Calu3 (cell line): ENCODE measurements around the gene EXOC6B. TPM values are rescaled to one million over a fixed set of nuclear protein-coding genes. Genes with fewer than 3 reads are reported as not detected.
"Not testable (repeated sequence)": the region's sequence is repeated elsewhere in the genome, so short reads cannot be mapped to it uniquely, and the experiment has no call there.

Source experiments
- BruUV-seq: library from RNA; stranded (reverse); fragments of 400-500 nt; replicated peaks from 2 replicates; lab custom pipeline; 2021; lab: Mats Ljungman, UMichigan
- CTCF ChIA-PET: fragments of 300-600 bp; sonication (Branson Sonifier 250); formaldehyde crosslinking; loops from one replicate; lab custom pipeline; 2022; ENCODE audit warnings: antibody characterized with exemption; lab: Charles Lee
- DNase-seq: peaks from one replicate; pipeline ENCODE4 v3.0.0; 2022
- H3K27ac Mint-ChIP-seq: one replicate; pipeline ENCODE4 v1.8.0; 2022; ENCODE audit warnings: mixed read lengths; ENCODE audit not compliant: unreplicated experiment
- H3K27me3 Mint-ChIP-seq: one replicate; pipeline ENCODE4 v1.8.0; 2022; ENCODE audit warnings: mixed read lengths; ENCODE audit not compliant: unreplicated experiment
- H3K36me3 Mint-ChIP-seq: one replicate; pipeline ENCODE4 v1.8.0; 2022; ENCODE audit warnings: mild to moderate bottlenecking, moderate library complexity, mixed read lengths; ENCODE audit not compliant: insufficient read depth, unreplicated experiment
- H3K4me1 Mint-ChIP-seq: one replicate; pipeline ENCODE4 v1.8.0; 2022; ENCODE audit warnings: mild to moderate bottlenecking, low read depth, mixed read lengths; ENCODE audit not compliant: unreplicated experiment
- H3K4me3 Mint-ChIP-seq: one replicate; pipeline ENCODE4 v1.8.0; 2022; ENCODE audit warnings: mild to moderate bottlenecking, low read depth, moderate library complexity, mixed read lengths; ENCODE audit not compliant: unreplicated experiment
- H3K9me3 Mint-ChIP-seq: one replicate; pipeline ENCODE4 v1.8.0; 2022; ENCODE audit warnings: low read depth, mixed read lengths; ENCODE audit not compliant: unreplicated experiment
- intact Hi-C: fragments of 100-400 bp; cut with micrococcal nuclease; formaldehyde crosslinking; loops from one replicate; pipeline ENCODE4 v1.10.0; 2022; ENCODE audit not compliant: unreplicated experiment
- total RNA-seq: library from RNA; stranded (reverse); gene quantifications from 2 replicates; pipeline ENCODE4 v1.2.3, GENCODE V29; 2022
- TF ChIP-seq, protein P1 (sequence below): fragments of 200-600 bp; IDR thresholded peaks from one replicate; pipeline ENCODE4 v1.8.0; 2022; ENCODE audit warnings: antibody characterized with exemption; ENCODE audit not compliant: unreplicated experiment

The EXOC6B gene
- total RNA-seq, 1 experiment from 2014 or later, result 26.6 TPM

DNA sequence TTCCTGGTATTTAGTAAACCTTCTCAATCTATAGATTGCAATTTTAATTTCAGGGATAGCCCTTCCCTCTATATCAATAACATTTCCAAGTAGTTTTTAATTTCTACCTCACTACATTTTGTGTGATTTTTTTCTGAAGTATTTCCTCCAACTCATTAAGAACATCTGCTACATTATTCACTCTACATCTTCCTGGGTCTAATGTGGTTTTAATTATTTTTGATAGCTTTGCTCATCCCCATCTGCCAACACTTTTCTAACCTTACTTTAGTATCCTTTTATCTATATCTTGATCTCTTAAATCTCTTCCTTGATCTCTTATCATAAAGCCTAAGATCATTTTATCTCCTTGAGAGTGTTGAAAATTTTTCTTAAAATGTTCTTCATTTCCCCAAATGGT, 399.8 kb downstream of the EXOC6B start:
- Mint-ChIP-seq H3K4me3 (no peak overlapping the region), H3K9me3 (no peaks in the 10 kb centered on the region), H3K36me3 (peaks cover 8% of the 10 kb centered on the region), H3K27me3 (no peaks in the 10 kb centered on the region), H3K27ac (no peak overlapping the region), H3K4me1 (no peaks in the 10 kb centered on the region)
- CTCF ChIA-PET, result no interaction called here
- DNase-seq, result no peak
- intact Hi-C loops, result no loop called here
- TF ChIP-seq, protein P1, sequence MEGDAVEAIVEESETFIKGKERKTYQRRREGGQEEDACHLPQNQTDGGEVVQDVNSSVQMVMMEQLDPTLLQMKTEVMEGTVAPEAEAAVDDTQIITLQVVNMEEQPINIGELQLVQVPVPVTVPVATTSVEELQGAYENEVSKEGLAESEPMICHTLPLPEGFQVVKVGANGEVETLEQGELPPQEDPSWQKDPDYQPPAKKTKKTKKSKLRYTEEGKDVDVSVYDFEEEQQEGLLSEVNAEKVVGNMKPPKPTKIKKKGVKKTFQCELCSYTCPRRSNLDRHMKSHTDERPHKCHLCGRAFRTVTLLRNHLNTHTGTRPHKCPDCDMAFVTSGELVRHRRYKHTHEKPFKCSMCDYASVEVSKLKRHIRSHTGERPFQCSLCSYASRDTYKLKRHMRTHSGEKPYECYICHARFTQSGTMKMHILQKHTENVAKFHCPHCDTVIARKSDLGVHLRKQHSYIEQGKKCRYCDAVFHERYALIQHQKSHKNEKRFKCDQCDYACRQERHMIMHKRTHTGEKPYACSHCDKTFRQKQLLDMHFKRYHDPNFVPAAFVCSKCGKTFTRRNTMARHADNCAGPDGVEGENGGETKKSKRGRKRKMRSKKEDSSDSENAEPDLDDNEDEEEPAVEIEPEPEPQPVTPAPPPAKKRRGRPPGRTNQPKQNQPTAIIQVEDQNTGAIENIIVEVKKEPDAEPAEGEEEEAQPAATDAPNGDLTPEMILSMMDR, result no peak
- no TSS peak for BruUV-seq

DNA sequence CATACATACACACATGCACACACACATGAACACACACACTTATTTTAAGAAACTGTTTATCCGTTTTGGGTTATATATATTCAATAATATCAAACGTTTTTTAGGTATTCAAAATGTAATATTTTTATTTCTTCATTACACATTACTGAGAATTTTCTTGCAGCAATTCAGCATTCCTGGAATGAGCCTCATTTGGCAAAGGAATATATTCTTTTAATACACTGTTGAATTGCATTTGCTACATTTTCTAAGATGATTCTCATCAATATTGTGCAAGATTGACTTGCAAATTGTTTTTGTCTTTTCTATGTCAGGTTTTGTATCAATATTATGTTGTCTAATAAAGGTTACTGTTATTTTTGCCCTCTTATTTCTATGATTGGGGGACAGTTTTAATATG, 402.1 kb downstream of the EXOC6B start:
- DNase-seq, result no peak
- intact Hi-C loops, result no loop called here
- no peaks in the 10 kb centered on the region for H3K27me3 Mint-ChIP-seq
- TF ChIP-seq, protein P1, result no peak
- no peaks in the 10 kb centered on the region for H3K4me1 Mint-ChIP-seq
- no peaks in the 10 kb centered on the region for H3K9me3 Mint-ChIP-seq
- H3K4me3 Mint-ChIP-seq, result no peak overlapping the region
- peaks cover 8% of the 10 kb centered on the region for H3K36me3 Mint-ChIP-seq
- BruUV-seq, result no TSS peak
- CTCF ChIA-PET, result no interaction called here
- H3K27ac Mint-ChIP-seq, result no peak overlapping the region

DNA sequence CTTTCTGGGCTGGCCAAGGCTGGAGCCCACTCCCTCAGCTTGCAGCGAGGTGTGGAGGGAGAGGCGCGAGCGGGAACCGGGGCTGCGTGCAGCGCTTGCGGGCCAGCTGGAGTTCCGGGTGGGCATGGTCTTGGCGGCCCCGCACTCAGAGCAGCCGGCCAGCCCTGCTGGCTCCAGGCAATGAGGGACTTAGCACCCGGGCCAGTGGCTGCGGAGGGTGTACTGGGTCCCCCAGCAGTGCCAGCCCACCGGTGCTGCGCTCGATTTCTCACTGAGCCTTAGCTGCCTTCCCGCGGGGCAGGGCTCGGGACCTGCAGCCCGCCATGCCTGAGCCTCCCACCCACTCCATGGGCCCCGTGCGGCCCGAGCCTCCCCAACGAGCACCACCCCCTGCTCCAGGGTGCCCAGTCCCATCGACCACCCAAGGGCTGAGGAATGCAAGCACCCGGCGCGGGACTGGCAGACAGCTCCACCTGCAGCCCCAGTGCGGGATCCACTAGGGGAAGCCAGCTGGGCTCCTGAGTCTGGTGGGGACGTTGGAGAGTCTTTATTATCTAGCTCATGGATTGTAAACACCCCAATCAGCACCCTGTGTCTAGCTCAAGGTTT, 404.0 kb downstream of the EXOC6B start:
- H3K36me3 Mint-ChIP-seq, DNase-seq, H3K27ac Mint-ChIP-seq, H3K4me3 Mint-ChIP-seq, H3K4me1 Mint-ChIP-seq, H3K27me3 Mint-ChIP-seq, BruUV-seq, intact Hi-C loops, H3K9me3 Mint-ChIP-seq: not testable (repeated sequence)
- CTCF ChIA-PET, result interaction anchor here (0.7 kb wide), 1 partner anchor 157 kb away, joined by 3 read pairs; no protein-coding TSS in a partner anchor

DNA sequence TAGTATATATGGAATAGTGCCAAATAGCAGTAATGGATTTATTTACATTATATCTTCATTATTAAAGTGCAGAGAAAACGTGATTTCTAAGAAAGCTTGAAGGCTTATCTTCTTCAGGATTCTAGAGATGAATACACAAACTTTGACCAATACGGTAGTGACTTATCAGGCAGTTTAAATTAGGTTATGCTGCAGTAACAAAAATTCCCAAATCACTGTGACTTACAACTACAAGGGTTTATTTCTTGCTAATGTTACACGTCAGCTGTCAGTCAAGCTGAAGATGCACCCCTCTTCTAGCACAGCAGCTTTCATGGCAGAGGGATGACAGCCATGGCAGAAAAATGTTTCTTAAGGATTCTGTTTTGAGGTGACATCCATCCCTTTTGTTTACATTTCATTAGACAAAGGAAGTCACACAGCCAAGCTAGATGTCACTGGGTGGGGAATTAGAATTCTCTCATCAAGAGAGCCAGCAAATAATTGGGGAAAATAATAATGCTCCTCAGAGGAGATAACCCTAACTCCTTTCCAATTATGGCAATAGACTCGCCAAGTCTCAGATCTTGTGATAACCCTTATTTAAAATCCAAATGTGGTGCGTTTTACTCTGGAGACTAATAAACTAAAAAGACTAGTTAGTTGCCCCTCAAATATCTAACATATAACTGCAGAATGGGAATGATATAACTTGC, 409.9 kb downstream of the EXOC6B start:
- no peaks in the 10 kb centered on the region for H3K4me1 Mint-ChIP-seq
- no peaks in the 10 kb centered on the region for H3K27me3 Mint-ChIP-seq
- H3K9me3 Mint-ChIP-seq, result peaks cover 2% of the 10 kb centered on the region
- no peak for DNase-seq
- CTCF ChIA-PET, result no interaction called here
- intact Hi-C loops, result no loop called here
- H3K4me3 Mint-ChIP-seq, result no peak overlapping the region
- BruUV-seq, result no TSS peak
- no peaks in the 10 kb centered on the region for H3K36me3 Mint-ChIP-seq
- H3K27ac Mint-ChIP-seq, result no peak overlapping the region
- TF ChIP-seq, protein P1, result no peak

GRCh38 chr2:72415241-72415661, 410.6 kb downstream of the EXOC6B start:
- no peak for DNase-seq
- Mint-ChIP-seq H3K9me3 (peaks cover 2% of the 10 kb centered on the region), H3K4me1 (no peaks in the 10 kb centered on the region), H3K36me3 (no peaks in the 10 kb centered on the region), H3K27ac (no peak overlapping the region), H3K27me3 (no peaks in the 10 kb centered on the region), H3K4me3 (no peak overlapping the region)
- intact Hi-C loops, result no loop called here
- CTCF ChIA-PET, result no interaction called here
- TF ChIP-seq, protein P1, result no peak
- BruUV-seq, result no TSS peak
